Skeletal muscle satellite cell (primary cell): Measurements from ENCODE around the gene CCER1.

ENCODE experiments used
- H3K27me3 ChIP-seq: 2 replicates; pipeline ENCODE4 v1.7.0; 2013; ENCODE audit warnings: low read length; ENCODE audit not compliant: control insufficient read depth, insufficient read depth
- H3K36me3 ChIP-seq: 2 replicates; pipeline ENCODE4 v1.7.0; 2013; ENCODE audit warnings: mild to moderate bottlenecking, control low read depth, low read length; ENCODE audit not compliant: insufficient read depth
- H3K4me1 ChIP-seq: 2 replicates; pipeline ENCODE4 v1.7.0; 2013; ENCODE audit warnings: low read length; ENCODE audit not compliant: control insufficient read depth, insufficient read depth
- H3K4me2 ChIP-seq: 2 replicates; pipeline ENCODE4 v1.7.0; 2013; ENCODE audit warnings: mild to moderate bottlenecking, low read length
- H3K4me3 ChIP-seq: 2 replicates; pipeline ENCODE4 v1.7.0; 2013; ENCODE audit warnings: low read length
- H3K9ac ChIP-seq: 2 replicates; pipeline ENCODE4 v1.7.0; 2013; ENCODE audit warnings: mild to moderate bottlenecking, low read depth, low read length, moderate library complexity
- H3K9me3 ChIP-seq: replicated peaks from 2 replicates; pipeline ENCODE4 v1.7.0; 2013; ENCODE audit warnings: mild to moderate bottlenecking, control low read depth, low read length

The CCER1 gene

GRCh38 chr12:90943255-90943654 lies 11.7 kb downstream of the CCER1 start:
- no peaks in the 10 kb centered on the region for H3K27me3 ChIP-seq
- no peak overlapping the region for H3K4me3 ChIP-seq
- no peak overlapping the region for H3K4me2 ChIP-seq
- H3K36me3 ChIP-seq = no peaks in the 10 kb centered on the region
- peaks cover 12% of the 10 kb centered on the region for H3K4me1 ChIP-seq
- no peaks in the 10 kb centered on the region for H3K9me3 ChIP-seq
- H3K9ac ChIP-seq = no peak overlapping the region

GRCh38 chr12:90940872-90941499 lies 14.0 kb downstream of the CCER1 start:
- Histone ChIP-seq H3K9ac (no peak overlapping the region), H3K27me3 (no peaks in the 10 kb centered on the region), H3K4me1 (peaks cover 16% of the 10 kb centered on the region), H3K4me2 (no peak overlapping the region), H3K4me3 (no peak overlapping the region), H3K36me3 (no peaks in the 10 kb centered on the region), H3K9me3 (no peaks in the 10 kb centered on the region)

DNA sequence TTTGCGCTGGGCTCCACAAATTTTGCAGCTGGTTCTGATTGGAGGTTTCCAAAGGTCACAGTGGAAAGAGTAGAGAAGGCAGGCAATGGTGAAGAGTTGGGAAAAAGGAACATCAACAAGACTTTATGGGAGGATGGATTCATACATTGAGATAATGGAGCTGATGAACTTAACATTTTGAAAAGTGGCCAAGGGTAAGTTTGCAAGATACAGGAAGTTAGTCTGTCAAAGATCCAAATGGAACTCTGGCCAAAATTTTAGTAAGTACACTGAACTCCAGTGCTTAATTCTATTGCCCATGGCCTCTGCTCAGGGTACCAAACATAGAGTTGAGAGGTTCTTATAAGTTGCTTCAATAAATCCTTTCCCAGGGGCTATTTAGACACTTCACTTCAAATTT lies 15.6 kb downstream of the CCER1 start:
- no peak overlapping the region for H3K4me3 ChIP-seq
- H3K4me1 ChIP-seq = peaks cover 16% of the 10 kb centered on the region
- no peaks in the 10 kb centered on the region for H3K9me3 ChIP-seq
- no peak overlapping the region for H3K4me2 ChIP-seq
- H3K36me3 ChIP-seq = no peaks in the 10 kb centered on the region
- no peaks in the 10 kb centered on the region for H3K27me3 ChIP-seq
- H3K9ac ChIP-seq = no peak overlapping the region

GRCh38 chr12:90938451-90938850 lies 16.5 kb downstream of the CCER1 start:
- H3K4me2 ChIP-seq = peak overlapping the region; percentile 12
- no peak overlapping the region for H3K4me3 ChIP-seq
- no peaks in the 10 kb centered on the region for H3K27me3 ChIP-seq
- no peak overlapping the region for H3K9ac ChIP-seq
- H3K4me1 ChIP-seq = peaks cover 16% of the 10 kb centered on the region
- no peaks in the 10 kb centered on the region for H3K9me3 ChIP-seq
- no peaks in the 10 kb centered on the region for H3K36me3 ChIP-seq

DNA sequence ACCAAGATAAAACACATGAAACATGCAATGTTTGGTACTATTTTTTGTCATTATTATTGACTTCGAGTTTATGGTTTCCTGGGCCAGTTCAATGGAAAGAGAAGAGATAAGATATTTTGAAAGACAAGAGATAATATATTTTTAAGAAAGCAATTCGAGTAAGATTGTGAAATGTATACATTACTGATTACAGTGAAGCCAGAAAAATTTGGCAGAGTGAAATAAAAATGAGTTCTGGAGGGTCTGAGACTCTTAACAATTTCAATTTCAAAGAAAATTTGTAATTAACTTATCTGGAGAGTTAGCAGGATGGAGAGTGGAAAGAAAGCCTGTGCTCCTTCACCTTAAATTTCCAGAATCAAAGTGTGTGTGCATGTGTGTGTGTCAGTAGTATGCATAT lies 17.3 kb downstream of the CCER1 start:
- Histone ChIP-seq H3K36me3 (no peaks in the 10 kb centered on the region), H3K4me2 (no peak overlapping the region), H3K4me1 (peaks cover 16% of the 10 kb centered on the region), H3K4me3 (no peak overlapping the region), H3K9ac (no peak overlapping the region), H3K9me3 (no peaks in the 10 kb centered on the region), H3K27me3 (no peaks in the 10 kb centered on the region)

- H3K36me3 ChIP-seq = no peaks in the 10 kb centered on the region
- peaks cover 16% of the 10 kb centered on the region for H3K4me1 ChIP-seq
- H3K4me2 ChIP-seq = no peak overlapping the region
- H3K4me3 ChIP-seq = no peak overlapping the region
- no peaks in the 10 kb centered on the region for H3K9me3 ChIP-seq
- H3K9ac ChIP-seq = no peak overlapping the region
- no peaks in the 10 kb centered on the region for H3K27me3 ChIP-seq
Observed at GRCh38 chr12:90936230-90937005, 18.6 kb downstream of the CCER1 start.

DNA sequence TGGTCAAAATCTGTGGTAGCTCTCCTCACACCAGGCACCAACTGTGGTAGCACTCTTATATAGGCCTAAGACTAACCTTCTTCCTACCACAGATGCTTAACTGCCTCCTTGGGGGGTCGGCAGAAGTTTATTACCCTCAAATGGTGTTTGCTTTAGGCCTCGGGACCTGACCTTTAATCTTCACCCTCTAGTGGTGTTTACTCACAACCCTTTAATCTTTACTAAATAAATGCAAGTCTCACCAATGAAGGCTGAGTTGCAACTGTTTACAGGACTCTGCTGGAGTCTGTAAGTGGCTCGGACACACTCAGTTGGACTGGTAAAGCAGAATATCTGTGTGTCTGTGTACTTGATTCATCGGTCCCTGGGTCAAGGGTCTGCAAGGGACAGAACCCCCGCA lies 29.4 kb downstream of the CCER1 start:
- H3K9me3 ChIP-seq = no peaks in the 10 kb centered on the region
- H3K36me3 ChIP-seq = no peaks in the 10 kb centered on the region
- H3K4me1 ChIP-seq = peaks cover 13% of the 10 kb centered on the region
- no peak overlapping the region for H3K9ac ChIP-seq
- H3K4me3 ChIP-seq = no peak overlapping the region
- H3K4me2 ChIP-seq = no peak overlapping the region
- H3K27me3 ChIP-seq = no peaks in the 10 kb centered on the region

GRCh38 chr12:90924406-90924805 lies 30.6 kb downstream of the CCER1 start:
- Histone ChIP-seq H3K4me2 (no peak overlapping the region), H3K4me3 (no peak overlapping the region), H3K36me3 (no peaks in the 10 kb centered on the region), H3K27me3 (no peaks in the 10 kb centered on the region), H3K4me1 (peaks cover 13% of the 10 kb centered on the region), H3K9me3 (no peaks in the 10 kb centered on the region), H3K9ac (no peak overlapping the region)

GRCh38 chr12:90922145-90922627 lies 32.8 kb downstream of the CCER1 start:
- Histone ChIP-seq H3K4me3 (no peak overlapping the region), H3K36me3 (no peaks in the 10 kb centered on the region), H3K27me3 (no peaks in the 10 kb centered on the region), H3K4me1 (peaks cover 13% of the 10 kb centered on the region), H3K9me3 (no peaks in the 10 kb centered on the region), H3K9ac (peak overlapping the region; percentile 52), H3K4me2 (peak overlapping the region; percentile 54)

GRCh38 chr12:90921536-90921935 lies 33.4 kb downstream of the CCER1 start:
- Histone ChIP-seq H3K36me3 (no peaks in the 10 kb centered on the region), H3K9me3 (no peaks in the 10 kb centered on the region), H3K4me1 (peaks cover 13% of the 10 kb centered on the region), H3K27me3 (no peaks in the 10 kb centered on the region), H3K4me2 (peak overlapping the region; percentile 45), H3K4me3 (no peak overlapping the region), H3K9ac (peak overlapping the region; percentile 52)

DNA sequence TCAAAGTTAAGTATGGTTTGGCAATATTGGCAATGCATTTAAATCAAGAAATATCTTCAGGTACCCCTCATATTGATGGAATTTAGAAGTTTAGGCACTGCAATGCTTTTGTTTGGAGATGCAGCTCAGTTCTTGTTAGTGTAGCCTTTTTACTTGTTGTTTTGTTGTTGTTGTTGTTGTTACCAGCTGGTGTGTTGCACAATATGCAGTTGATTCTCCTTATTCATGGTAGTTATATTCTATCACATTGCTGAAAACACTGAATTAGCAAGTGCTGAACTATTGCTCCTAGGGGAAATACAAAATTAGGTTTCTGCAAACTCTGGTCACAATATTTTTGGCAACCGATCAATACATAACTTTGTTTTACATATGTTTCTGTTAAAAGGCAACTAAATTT lies 34.8 kb downstream of the CCER1 start:
- Histone ChIP-seq H3K4me2 (no peak overlapping the region), H3K9me3 (no peaks in the 10 kb centered on the region), H3K9ac (no peak overlapping the region), H3K4me3 (no peak overlapping the region), H3K36me3 (no peaks in the 10 kb centered on the region), H3K4me1 (peaks cover 13% of the 10 kb centered on the region), H3K27me3 (no peaks in the 10 kb centered on the region)

GRCh38 chr12:90917431-90917830 lies 37.5 kb downstream of the CCER1 start:
- Histone ChIP-seq H3K27me3 (no peaks in the 10 kb centered on the region), H3K36me3 (no peaks in the 10 kb centered on the region), H3K9me3 (no peaks in the 10 kb centered on the region), H3K4me1 (peaks cover 10% of the 10 kb centered on the region), H3K9ac (no peak overlapping the region), H3K4me3 (no peak overlapping the region), H3K4me2 (no peak overlapping the region)
